H1 (cell line): ENCODE measurements around the gene NOL4L. TPM values are rescaled to one million over a fixed set of nuclear protein-coding genes. Genes with fewer than 3 reads are reported as not detected.

Experiments used
- CHD2 ChIP-seq: IDR thresholded peaks from 2 replicates; pipeline ENCODE4 v1.6.1; 2012; ENCODE audit warnings: low read length, improper control_type of control experiment
- CHD7 ChIP-seq: fragments of 300-600 bp; sonication (generic); IDR thresholded peaks from 2 replicates; pipeline ENCODE4 v1.7.1; 2012; ENCODE audit warnings: low read length, moderate library complexity, mild to moderate bottlenecking, inconsistent platforms; ENCODE audit not compliant: insufficient replicate concordance
- CREB1 ChIP-seq: IDR thresholded peaks from 2 replicates; pipeline ENCODE4 v1.6.1; 2012; ENCODE audit warnings: inconsistent platforms
- RNF2 ChIP-seq: fragments of 200-900, 300-1000 bp; sonication (generic); IDR thresholded peaks from 2 replicates; pipeline ENCODE4 v1.7.1; 2016; ENCODE audit warnings: borderline replicate concordance, low read depth, mild to moderate bottlenecking, antibody characterized with exemption, low read length; ENCODE audit not compliant: poor library complexity, severe bottlenecking; ENCODE audit errors: missing control alignments
- SIN3A ChIP-seq, 2 experiments: IDR thresholded peaks in 1 of 2; conservative IDR thresholded peaks in 1 of 2; 2 replicates each; pipeline ENCODE4 v1.6.1; 2011 to 2012; ENCODE audit warnings: low read length in 2 of 2, improper control_type of control experiment in 1 of 2, low read depth in 1 of 2, mild to moderate bottlenecking in 1 of 2
- SP2 ChIP-seq: IDR thresholded peaks from 2 replicates; pipeline ENCODE4 v1.6.1; 2012; ENCODE audit warnings: mild to moderate bottlenecking, low read length, inconsistent platforms
- TCF12 ChIP-seq: IDR thresholded peaks from 2 replicates; pipeline ENCODE4 v1.6.1; 2011; ENCODE audit warnings: low read depth, mild to moderate bottlenecking, low read length
- YY1 ChIP-seq: IDR thresholded peaks from 2 replicates; pipeline ENCODE4 v1.6.1; 2011; ENCODE audit warnings: low read depth, mild to moderate bottlenecking, low read length
- polyA plus RNA-seq, 7 experiments: library from polyadenylated mRNA; depleted of rRNA in 3 of 7; stranded (reverse) in 5 of 7; unstranded in 2 of 7; fragments of >200 nt in 5 of 7; fragments of 200-250 nt in 2 of 7; gene quantifications; 1 replicate in 5 of 7; 2 replicates in 1 of 7; 4 replicates in 1 of 7; pipeline versions ENCODE4 v1.2.1 to v1.2.3, GENCODE V29; 2011 to 2013; ENCODE audit warnings: missing spikeins in 2 of 7, mixed read lengths in 2 of 7
- total RNA-seq: library from RNA; stranded (reverse); fragmentation: NEBNext Ultra II Directional; extraction: Animal tissue kit (Norgen Biotek cat#: 25700); gene quantifications from 2 replicates; pipeline ENCODE4 v1.2.1, GENCODE V29; 2021
- TF ChIP-seq, protein P1 (sequence below): IDR thresholded peaks from 2 replicates; pipeline ENCODE4 v1.6.1; 2012; ENCODE audit warnings: low read length, inconsistent platforms

Gene NOL4L
- total and polyA plus RNA-seq, 2 of the 8 experiments (the other 6 are each of a cell fraction or from before 2014, with no cell fraction given) = 15.3 to 23.7 TPM

GRCh38 chr20:32456869-32457478 is 128.2 kb downstream of the NOL4L start (continued):
- no peak for TF ChIP-seq CHD7
- no peak for TF ChIP-seq YY1
- no peak for TF ChIP-seq CHD2
- no peak for TF ChIP-seq CREB1
- TF ChIP-seq SP2 = no peak
- TF ChIP-seq TCF12 = no peak
- TF ChIP-seq, protein P1, sequence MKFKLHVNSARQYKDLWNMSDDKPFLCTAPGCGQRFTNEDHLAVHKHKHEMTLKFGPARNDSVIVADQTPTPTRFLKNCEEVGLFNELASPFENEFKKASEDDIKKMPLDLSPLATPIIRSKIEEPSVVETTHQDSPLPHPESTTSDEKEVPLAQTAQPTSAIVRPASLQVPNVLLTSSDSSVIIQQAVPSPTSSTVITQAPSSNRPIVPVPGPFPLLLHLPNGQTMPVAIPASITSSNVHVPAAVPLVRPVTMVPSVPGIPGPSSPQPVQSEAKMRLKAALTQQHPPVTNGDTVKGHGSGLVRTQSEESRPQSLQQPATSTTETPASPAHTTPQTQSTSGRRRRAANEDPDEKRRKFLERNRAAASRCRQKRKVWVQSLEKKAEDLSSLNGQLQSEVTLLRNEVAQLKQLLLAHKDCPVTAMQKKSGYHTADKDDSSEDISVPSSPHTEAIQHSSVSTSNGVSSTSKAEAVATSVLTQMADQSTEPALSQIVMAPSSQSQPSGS = no peak
- TF ChIP-seq RNF2 = no peak
- TF ChIP-seq SIN3A (conservative IDR thresholded peaks at IDR 0.05 in 1 of 2, IDR thresholded peaks at IDR 0.05 in 1 of 2; ENCODE audit: low read depth in 1 of 2, low read length in 2 of 2) = peak in 1 of 2 experiments; percentile 63; a peak in 2 of 4 replicates
